Endometrial microvascular endothelial cells (primary cell): ENCODE results near the gene SATL1. TPM values are rescaled to one million over a fixed set of nuclear protein-coding genes. Genes with fewer than 3 reads are reported as not detected.
"Not testable (repeated sequence)": the region's sequence is repeated elsewhere in the genome, so short reads cannot be mapped to it uniquely, and the experiment has no call there.

Experiments
- in situ Hi-C: cut with HindIII; loops from 2 replicates; pipeline ENCODE4 v1.10.0; 2017; ENCODE audit warnings: low sequenced_read_pairs, low pct_unique_long_range_greater_than_20kb; ENCODE audit errors: inconsistent ontology term
- total RNA-seq: library from RNA; depleted of rRNA; stranded (reverse); fragments of >200 nt; gene quantifications from one replicate; pipeline ENCODE4 v1.2.3, GENCODE V29; 2015; ENCODE audit errors: inconsistent ontology term

The SATL1 gene
- not detected for total RNA-seq

GRCh38 chrX:85243761-85244449 lies at the start of gene SATL1, which contains the start of gene ZNF711:
TSS of gene SATL1 (minus strand) at chrX:85243779. CDS start at chrX:85108968, 134,811 bp downstream.
TSS of gene ZNF711 (plus strand) at chrX:85243991. CDS start at chrX:85247573, 3,582 bp downstream.
- in situ Hi-C loops = no loop called here

DNA sequence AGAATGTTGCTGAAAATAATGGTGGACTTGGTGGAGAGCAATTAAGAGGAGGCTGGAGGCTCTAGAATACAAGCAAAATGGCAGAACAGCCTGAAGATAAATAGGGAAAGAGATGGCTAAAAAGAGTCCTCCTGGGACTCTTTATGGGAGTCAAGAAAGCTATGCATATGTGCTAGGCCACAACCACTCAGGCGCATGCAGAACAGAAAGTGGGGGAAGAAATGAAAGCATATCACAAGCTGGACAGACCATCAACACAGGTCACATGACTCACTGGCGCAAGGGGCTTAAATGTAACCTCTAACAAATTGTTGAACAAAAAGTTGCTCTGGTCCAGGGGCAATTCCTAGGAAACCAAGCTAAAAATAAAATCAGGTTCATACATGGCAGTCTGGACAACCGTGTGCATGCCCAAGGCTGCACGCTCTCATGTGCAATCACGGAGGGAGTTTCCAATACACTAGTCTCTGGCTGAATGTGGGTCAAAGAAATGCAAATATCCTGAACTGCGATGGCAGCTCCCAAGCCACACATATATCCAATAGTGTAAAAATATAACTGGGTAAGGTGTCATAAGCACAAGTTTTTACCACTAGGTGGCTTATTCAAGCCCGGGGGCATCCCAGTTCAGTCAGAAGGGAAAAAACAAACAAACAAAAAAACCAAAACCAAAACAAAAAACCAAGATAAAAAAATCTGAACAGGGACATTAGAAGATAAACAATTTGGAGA lies 45.6 kb upstream of the SATL1 start:
- in situ Hi-C loops = no loop called here

- in situ Hi-C loops = not testable (repeated sequence)
Measured at GRCh38 chrX:85285286-85285685, 41.7 kb upstream of the SATL1 start.

- in situ Hi-C loops = no loop called here
Measured at GRCh38 chrX:85244450-85245211, 1.1 kb upstream of the SATL1 start.

DNA sequence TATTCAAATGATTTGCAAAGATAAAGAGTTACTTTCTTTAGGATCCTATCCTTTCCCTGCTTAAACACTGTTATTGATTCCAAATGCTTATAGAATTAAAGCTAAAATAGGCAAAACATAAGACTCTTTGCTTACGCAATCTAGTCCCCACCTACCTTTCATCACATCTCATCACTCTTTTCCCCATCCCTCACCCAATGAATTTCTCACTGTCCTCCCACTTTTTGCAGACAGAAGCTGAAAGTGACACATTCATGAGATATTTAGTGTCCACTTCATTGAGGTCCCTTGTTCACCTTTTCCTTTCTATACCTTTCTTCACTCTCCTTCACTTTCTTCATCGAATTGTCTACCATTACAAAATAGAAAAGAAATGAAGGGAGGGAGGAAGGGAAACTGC lies 424 bp downstream of the SATL1 start:
- in situ Hi-C loops = no loop called here

- in situ Hi-C loops = no loop called here
Measured at GRCh38 chrX:85223359-85223758, 20.2 kb downstream of the SATL1 start.

DNA sequence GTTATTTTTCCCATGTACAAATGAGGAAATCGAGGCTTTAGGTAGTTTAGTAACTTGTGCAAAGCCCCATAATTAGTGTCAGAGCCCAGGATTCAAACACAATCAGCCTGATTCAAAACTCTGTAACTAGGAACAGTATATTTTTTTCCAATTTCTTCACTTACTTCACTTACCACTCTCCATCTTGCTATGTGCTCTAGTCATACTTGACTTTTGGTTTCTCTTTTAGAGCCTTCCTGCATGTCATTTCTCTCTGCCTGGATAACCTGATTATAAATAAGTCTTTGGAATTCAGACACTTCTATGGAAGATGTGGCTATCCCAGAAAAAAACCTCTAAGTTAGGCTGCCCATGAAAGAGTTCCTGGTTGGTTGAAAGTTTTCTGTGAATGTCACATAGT lies 22.2 kb downstream of the SATL1 start:
- in situ Hi-C loops = no loop called here

GRCh38 chrX:85215946-85216345 lies 27.6 kb downstream of the SATL1 start:
- in situ Hi-C loops = no loop called here

DNA sequence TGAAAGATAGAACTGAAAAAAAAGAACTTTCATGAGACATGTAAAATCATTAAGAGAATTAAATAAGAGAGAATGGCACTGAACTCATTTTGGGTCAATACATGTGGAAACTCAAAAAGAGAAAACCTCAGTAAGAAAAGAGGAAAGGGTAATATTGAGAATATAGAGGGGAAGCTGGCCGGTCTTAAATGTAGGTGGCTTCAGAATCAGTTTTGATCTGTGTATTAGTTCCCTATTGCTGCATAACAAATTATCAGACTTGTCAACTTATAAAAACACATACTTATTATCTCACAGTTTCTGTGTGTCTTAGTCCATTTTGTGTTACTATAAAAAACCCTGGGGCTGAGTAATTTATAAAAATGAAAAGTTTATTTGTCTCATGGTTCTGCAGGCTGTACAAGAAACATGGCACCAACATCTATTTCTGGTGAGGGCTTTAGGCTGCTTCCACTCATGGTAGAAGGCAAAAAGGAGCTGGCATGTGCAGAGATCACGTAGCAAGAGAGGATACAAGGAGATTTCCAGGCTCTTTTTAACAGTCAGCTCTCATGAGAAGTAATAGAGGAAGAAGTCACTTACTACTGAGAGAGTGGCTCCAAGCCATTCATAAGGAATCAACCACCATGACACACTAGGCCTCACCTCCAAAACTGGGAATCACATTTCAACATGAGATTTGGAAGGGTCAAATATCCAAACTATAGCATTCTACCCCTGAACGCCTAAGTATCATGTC lies 29.6 kb downstream of the SATL1 start:
- in situ Hi-C loops = no loop called here

DNA sequence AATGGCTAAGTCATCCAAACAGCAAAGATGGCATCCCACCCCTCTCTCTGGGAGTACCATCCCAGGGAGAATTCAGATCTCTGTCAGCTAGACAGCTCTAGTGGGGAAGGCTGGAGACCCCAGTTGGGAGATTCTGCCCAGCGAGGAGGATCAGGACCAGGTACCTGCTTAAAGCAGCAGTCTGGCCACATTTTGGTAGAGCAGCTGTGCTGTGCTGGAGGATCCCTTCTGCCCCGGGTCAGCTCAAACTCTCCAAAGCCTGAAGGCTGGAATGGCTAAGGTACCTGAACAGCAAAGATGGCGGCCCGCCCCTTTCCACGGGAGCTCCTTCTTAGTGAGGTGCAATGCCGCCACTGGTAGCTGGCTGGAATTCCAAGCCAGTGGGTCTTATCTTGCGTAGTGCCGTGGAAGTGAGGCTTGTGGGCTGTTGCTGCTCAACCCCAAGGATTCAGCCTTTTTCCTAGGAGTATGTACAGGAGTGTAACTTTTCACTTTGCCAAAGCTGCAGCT lies 40.1 kb downstream of the SATL1 start:
- in situ Hi-C loops = no loop called here

DNA sequence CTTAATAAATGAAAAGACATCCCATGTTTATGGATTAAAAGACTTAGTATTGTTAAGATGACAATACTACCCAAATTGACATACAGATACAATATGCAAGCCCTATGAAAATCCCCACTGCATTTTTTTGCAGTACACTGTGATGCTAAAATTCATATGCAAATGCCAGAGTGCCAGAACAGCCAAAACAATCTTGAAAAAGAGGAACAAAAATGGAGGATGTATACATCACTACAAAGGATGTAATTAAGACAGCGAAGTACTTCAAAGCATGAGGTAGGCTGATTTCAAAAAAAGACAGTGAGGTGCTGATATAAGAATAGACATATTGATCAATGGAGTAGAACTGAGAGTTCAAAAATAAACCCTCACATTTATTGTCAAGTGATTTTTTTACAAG lies 47.3 kb downstream of the SATL1 start:
- in situ Hi-C loops = no loop called here

GRCh38 chrX:85159644-85160043 lies 83.9 kb downstream of the SATL1 start:
- in situ Hi-C loops = no loop called here

DNA sequence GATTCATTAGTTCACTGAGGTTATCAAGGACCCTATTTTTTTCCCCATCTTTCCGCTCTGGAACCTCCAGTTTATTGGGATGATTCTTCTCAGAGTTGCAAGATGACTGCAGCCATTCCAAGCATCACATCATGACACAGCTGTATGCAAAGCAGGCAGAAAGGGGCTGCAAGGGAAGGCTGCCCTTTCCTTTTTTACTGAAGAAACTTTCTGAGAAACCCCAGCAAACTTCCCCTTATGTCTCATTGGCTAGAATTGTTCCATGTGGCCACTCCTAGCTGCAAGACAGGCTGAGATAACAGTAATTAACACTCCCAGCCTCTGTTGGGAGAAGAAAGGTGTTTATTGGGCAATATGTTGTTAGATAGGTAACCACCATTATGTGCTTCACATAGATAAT lies 102.6 kb downstream of the SATL1 start:
- in situ Hi-C loops = no loop called here

DNA sequence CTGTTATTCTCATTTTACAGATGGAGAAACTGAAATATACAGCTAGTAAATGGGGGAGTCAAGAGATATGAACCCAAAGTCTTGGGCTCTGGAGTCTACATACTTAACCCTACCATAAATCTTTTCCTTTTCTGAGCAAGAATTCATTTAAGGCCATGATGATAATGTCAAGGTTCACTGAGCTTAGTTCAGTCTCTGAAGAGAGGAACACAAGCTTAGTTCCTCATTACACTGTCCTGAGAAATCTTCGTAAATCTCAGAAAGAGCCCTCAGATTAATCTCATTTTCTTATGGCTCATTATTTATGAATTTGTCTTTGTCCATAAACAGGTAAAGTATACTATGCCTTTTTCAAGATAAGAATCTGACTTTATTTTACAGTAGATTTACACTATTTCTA lies 104.2 kb downstream of the SATL1 start:
- in situ Hi-C loops = no loop called here

- in situ Hi-C loops = no loop called here
Measured at GRCh38 chrX:85136409-85136808, 107.2 kb downstream of the SATL1 start.

DNA sequence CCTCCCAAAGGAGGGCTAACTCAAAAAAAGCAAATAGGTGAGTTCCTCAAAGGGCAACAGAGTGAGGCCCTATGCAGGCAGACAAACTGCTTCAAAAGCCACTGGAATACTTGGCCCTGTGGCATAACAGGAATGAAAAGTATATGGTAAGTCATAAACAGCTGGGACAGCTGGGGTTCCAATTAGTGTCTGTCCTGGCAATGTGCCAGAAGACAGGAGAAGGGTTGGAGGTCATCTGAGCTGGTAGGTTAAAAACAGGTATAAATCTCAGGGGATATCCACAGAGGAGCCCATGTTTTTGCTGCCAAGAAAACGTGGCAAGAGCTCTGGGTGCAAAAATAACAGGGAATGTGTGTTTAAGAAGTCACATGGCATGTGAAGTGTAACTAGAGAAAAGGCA lies 128.3 kb downstream of the SATL1 start:
- in situ Hi-C loops = no loop called here

GRCh38 chrX:85114776-85115175 lies 128.8 kb downstream of the SATL1 start:
- in situ Hi-C loops = no loop called here

DNA sequence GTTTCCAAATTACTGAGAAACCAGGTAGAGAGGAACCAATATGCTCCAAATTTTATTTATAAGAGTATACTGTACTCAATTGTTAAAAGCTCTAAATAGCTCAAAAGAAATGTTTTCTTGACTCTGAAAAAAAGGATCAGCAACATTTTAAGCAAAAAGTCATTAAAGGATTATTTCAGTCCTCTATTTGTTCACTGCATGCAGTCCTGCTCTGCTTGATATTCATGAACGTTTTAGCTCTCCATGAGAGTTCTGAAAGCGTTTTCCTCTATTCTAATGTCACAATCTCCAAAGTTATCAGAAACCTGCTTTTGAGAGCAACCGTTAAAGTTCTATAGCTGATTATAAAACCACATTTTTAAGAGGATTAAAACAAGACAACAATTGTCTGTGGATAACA lies 129.4 kb downstream of the SATL1 start:
- in situ Hi-C loops = no loop called here

DNA sequence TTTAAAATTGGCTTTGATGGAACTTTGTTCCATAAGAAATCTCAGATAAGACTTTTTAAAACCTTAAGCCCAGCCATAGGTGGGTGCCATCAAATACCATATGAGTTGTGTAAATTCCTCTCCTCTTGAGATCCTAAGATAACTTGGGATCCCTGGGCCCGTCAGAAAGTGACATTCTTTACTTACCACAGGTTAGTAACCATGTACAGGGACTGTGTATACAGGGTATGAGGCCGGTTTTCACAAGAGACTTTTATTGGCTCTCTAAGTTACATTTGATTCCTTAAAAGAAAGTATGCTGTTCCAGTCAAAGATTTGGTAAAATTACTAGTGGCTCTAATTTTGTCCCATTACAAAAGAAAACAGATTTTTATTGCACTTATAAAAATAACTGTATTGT lies 129.8 kb downstream of the SATL1 start:
- in situ Hi-C loops = no loop called here
